Caco-2 (cell line): ENCODE results near the gene PRMT3. TPM values are rescaled to one million over a fixed set of nuclear protein-coding genes. Genes with fewer than 3 reads are reported as not detected.

Source experiments
- BruUV-seq: library from RNA; stranded (reverse); fragments of 400-500 nt; replicated peaks from 2 replicates; lab custom pipeline; 2021; lab: Mats Ljungman, UMichigan
- CTCF ChIA-PET: fragments of 300-600 bp; sonication (Branson Sonifier 250); formaldehyde crosslinking; loops from one replicate; lab custom pipeline; 2022; ENCODE audit warnings: antibody characterized with exemption; lab: Charles Lee
- POLR2A ChIA-PET: fragments of 300-600 bp; sonication (Branson Sonifier 250); formaldehyde crosslinking; loops from one replicate; lab custom pipeline; 2022; ENCODE audit warnings: antibody characterized with exemption; lab: Charles Lee
- DNase-seq, 2 experiments: peaks; one replicate each; pipeline versions ENCODE4 v3.0.0 to v3.0.0-alpha.2; 2020 to 2022
- H3K27me3 ChIP-seq: replicated peaks from 2 replicates; pipeline ENCODE4 v1.6.0; 2011; ENCODE audit warnings: low read length; ENCODE audit not compliant: control insufficient read depth, insufficient read depth
- H3K36me3 ChIP-seq: 2 replicates; pipeline ENCODE4 v1.5.1; 2011; ENCODE audit warnings: low read length; ENCODE audit not compliant: control insufficient read depth, insufficient read depth
- H3K4me1 ChIP-seq: fragments of 250-450 bp; sonication (Bioruptor Pico); 2 replicates; pipeline ENCODE4 v1.5.1; 2020; ENCODE audit warnings: mild to moderate bottlenecking
- H3K4me3 ChIP-seq: 2 replicates; pipeline ENCODE4 v1.5.1; 2011; ENCODE audit warnings: low read depth, mild to moderate bottlenecking, control low read depth, low read length
- H3K9me3 ChIP-seq: fragments of 250-450 bp; sonication (Bioruptor Pico); 2 replicates; pipeline ENCODE4 v1.5.1; 2020; ENCODE audit warnings: mild to moderate bottlenecking, moderate library complexity
- H3K27ac Mint-ChIP-seq: one replicate; pipeline ENCODE4 v1.8.0; 2022; ENCODE audit warnings: mixed read lengths; ENCODE audit not compliant: unreplicated experiment
- H3K27me3 Mint-ChIP-seq: one replicate; pipeline ENCODE4 v1.8.0; 2022; ENCODE audit warnings: mixed read lengths; ENCODE audit not compliant: insufficient read depth, unreplicated experiment
- H3K36me3 Mint-ChIP-seq: one replicate; pipeline ENCODE4 v1.8.0; 2022; ENCODE audit warnings: mild to moderate bottlenecking, mixed read lengths; ENCODE audit not compliant: insufficient read depth, unreplicated experiment
- H3K4me1 Mint-ChIP-seq: one replicate; pipeline ENCODE4 v1.8.0; 2022; ENCODE audit warnings: low read depth, mixed read lengths; ENCODE audit not compliant: unreplicated experiment
- H3K4me3 Mint-ChIP-seq: one replicate; pipeline ENCODE4 v1.8.0; 2022; ENCODE audit warnings: mild to moderate bottlenecking, moderate library complexity, mixed read lengths; ENCODE audit not compliant: unreplicated experiment
- H3K9me3 Mint-ChIP-seq: one replicate; pipeline ENCODE4 v1.8.0; 2022; ENCODE audit warnings: mixed read lengths; ENCODE audit not compliant: unreplicated experiment
- intact Hi-C: fragments of 100-400 bp; cut with micrococcal nuclease; formaldehyde crosslinking; loops from one replicate; pipeline ENCODE4 v1.10.0; 2022; ENCODE audit not compliant: unreplicated experiment
- total RNA-seq: library from RNA; stranded (reverse); gene quantifications from 2 replicates; pipeline ENCODE4 v1.2.3, GENCODE V29; 2022
- TF ChIP-seq, protein P1 (sequence below), 2 experiments: fragments of 200-600 bp in 1 of 2; IDR thresholded peaks; 1 replicate in 1 of 2; 2 replicates in 1 of 2; pipeline versions ENCODE4 v1.5.1 to v1.8.0; 2011 to 2022; ENCODE audit warnings: antibody characterized with exemption in 1 of 2, control low read depth in 1 of 2, inconsistent platforms in 1 of 2, low read depth in 1 of 2, low read length in 1 of 2, mild to moderate bottlenecking in 1 of 2, moderate library complexity in 1 of 2; ENCODE audit not compliant: insufficient read depth in 1 of 2, severe bottlenecking in 1 of 2, unreplicated experiment in 1 of 2

The PRMT3 gene
- total RNA-seq, 1 experiment from 2014 or later, result 26.1 TPM

DNA sequence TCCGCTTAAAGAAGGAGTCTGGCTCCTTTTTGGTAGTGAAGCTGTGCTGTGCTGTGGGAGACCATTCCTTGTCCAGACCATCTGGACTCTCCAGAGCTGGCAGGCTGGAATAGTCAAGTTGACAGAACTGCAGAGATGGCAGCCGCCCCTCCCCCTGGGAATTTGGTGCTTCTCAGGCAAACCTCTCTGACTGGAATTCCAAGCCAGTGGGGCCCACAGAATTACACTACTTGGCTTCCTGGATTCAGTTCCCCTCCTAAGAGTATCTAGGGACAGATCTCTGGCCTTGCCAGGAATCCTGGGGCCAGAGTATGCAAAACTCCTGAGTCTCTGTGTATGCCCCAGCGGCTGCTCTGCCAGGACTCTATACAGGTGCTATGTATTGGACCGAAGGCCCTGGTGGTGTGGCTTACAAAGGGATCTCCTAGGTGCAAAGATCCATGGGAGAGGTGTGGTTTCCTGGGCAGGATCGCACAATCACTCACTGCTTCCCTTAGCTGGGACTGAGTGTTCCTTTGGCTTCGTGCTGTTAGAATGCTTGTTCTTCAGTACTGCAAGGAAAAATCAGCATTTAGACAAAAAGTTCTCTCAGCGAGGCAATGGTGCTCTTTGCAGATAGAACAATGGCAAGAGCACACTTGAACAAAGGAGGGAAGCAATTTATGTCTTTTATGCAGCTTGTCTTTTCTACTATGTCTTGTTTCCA, 86.8 kb downstream of the PRMT3 start:
- CTCF ChIA-PET, result no interaction called here
- POLR2A ChIA-PET, result no interaction called here

DNA sequence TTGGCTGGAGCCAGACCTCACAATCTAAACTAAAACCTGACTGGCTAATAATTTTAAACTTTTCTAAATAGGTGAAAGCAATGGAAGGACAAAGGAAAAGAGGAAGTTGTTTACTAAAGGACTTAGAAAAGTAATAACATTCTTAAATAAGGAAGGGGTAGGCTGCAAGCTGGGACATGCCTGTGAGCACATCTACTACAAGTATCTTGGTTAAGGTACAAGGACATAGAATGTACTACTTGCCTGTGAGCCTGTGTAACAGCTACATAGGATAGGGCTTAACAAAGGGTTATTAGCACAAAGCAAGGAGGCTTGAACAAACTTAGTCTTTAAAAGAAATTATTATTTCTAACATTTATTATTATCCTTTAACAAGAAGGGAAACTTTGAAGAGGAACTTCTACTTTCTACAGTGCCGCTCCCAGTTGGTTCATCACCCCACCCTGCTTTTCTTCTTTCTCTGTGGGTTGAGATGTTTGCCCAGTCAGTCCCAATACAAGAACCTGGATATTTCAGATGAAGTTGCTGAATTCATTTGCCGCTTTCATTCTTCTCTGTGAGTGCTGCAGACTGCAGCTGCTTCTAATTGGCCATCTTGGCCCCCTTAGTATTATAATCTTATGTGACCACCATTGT, 87.5 kb downstream of the PRMT3 start:
- intact Hi-C loops, result no loop called here
- POLR2A ChIA-PET, result no interaction called here
- H3K4me1 Mint-ChIP-seq, result no peaks in the 10 kb centered on the region
- peaks cover 19% of the 10 kb centered on the region for H3K36me3 Mint-ChIP-seq
- no peaks in the 10 kb centered on the region for H3K9me3 Mint-ChIP-seq
- no peak overlapping the region for H3K27ac Mint-ChIP-seq
- H3K27me3 ChIP-seq, result no peaks in the 10 kb centered on the region
- H3K4me3 Mint-ChIP-seq, result no peak overlapping the region
- peaks cover 2% of the 10 kb centered on the region for H3K36me3 ChIP-seq
- no peaks in the 10 kb centered on the region for H3K27me3 Mint-ChIP-seq
- CTCF ChIA-PET, result no interaction called here
- H3K4me3 ChIP-seq, result no peak overlapping the region
- no TSS peak for BruUV-seq
- H3K4me1 ChIP-seq, result peaks cover 5% of the 10 kb centered on the region; the same call in 1 of the 2 replicates
- H3K9me3 ChIP-seq, result no peaks in the 10 kb centered on the region
- TF ChIP-seq, protein P1, sequence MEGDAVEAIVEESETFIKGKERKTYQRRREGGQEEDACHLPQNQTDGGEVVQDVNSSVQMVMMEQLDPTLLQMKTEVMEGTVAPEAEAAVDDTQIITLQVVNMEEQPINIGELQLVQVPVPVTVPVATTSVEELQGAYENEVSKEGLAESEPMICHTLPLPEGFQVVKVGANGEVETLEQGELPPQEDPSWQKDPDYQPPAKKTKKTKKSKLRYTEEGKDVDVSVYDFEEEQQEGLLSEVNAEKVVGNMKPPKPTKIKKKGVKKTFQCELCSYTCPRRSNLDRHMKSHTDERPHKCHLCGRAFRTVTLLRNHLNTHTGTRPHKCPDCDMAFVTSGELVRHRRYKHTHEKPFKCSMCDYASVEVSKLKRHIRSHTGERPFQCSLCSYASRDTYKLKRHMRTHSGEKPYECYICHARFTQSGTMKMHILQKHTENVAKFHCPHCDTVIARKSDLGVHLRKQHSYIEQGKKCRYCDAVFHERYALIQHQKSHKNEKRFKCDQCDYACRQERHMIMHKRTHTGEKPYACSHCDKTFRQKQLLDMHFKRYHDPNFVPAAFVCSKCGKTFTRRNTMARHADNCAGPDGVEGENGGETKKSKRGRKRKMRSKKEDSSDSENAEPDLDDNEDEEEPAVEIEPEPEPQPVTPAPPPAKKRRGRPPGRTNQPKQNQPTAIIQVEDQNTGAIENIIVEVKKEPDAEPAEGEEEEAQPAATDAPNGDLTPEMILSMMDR (IDR thresholded peaks at IDR 0.05; ENCODE audit: insufficient read depth in 1 of 2, low read depth in 1 of 2, low read length in 1 of 2, severe bottlenecking in 1 of 2, unreplicated experiment in 1 of 2), result no peak
- DNase-seq, result no peak

More for the DNA sequence above, 86.8 kb downstream of the PRMT3 start:
- no peak for DNase-seq
- peaks cover 2% of the 10 kb centered on the region for H3K36me3 ChIP-seq
- no peaks in the 10 kb centered on the region for H3K27me3 Mint-ChIP-seq
- no peak overlapping the region for H3K4me3 Mint-ChIP-seq
- BruUV-seq, result no TSS peak
- H3K9me3 Mint-ChIP-seq, result no peaks in the 10 kb centered on the region
- TF ChIP-seq, protein P1 (IDR thresholded peaks at IDR 0.05; ENCODE audit: insufficient read depth in 1 of 2, low read depth in 1 of 2, low read length in 1 of 2, severe bottlenecking in 1 of 2, unreplicated experiment in 1 of 2), result no peak
- H3K9me3 ChIP-seq, result no peaks in the 10 kb centered on the region
- no peaks in the 10 kb centered on the region for H3K4me1 Mint-ChIP-seq
- no peak overlapping the region for H3K27ac Mint-ChIP-seq
- H3K4me3 ChIP-seq, result no peak overlapping the region
- H3K4me1 ChIP-seq, result peaks cover 5% of the 10 kb centered on the region; the same call in 1 of the 2 replicates
- H3K36me3 Mint-ChIP-seq, result peaks cover 19% of the 10 kb centered on the region
- H3K27me3 ChIP-seq, result no peaks in the 10 kb centered on the region
- intact Hi-C loops, result no loop called here

DNA sequence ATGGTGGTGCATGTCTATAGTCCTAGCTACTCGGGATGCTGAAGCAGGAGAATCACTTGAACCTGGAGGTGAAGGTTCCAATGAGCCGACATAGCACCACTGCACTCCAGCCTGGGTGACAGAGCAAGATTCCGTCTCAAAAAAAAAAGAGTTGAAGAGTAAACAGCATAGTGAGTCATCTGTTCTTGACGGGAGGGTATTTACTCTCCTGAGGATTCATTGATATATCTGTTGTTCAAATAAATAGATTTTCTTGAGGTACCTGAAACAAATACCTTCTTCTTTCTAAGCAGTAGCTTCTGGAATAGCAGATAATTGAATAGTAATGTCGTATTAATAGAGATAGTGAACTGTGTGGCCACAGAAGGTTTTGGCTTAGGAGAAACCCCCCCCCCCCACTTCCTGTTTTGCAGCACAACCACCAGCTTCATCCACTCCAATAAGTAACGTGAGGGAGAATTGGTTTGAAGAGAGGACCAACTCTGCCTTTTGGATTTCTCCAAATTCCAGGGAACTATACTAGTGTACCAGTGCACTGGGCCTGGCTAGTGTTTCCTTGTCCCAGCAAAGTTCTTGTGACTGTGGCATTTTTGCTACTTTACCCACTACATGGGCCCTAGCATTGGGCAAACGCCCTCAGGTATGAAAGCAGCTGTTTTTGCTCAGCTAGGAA, 90.0 kb downstream of the PRMT3 start:
- DNase-seq, result no peak
- H3K27ac Mint-ChIP-seq, result no peak overlapping the region
- no peaks in the 10 kb centered on the region for H3K9me3 Mint-ChIP-seq
- POLR2A ChIA-PET, result no interaction called here
- intact Hi-C loops, result no loop called here
- TF ChIP-seq, protein P1 (IDR thresholded peaks at IDR 0.05; ENCODE audit: insufficient read depth in 1 of 2, low read depth in 1 of 2, low read length in 1 of 2, severe bottlenecking in 1 of 2, unreplicated experiment in 1 of 2), result no peak
- BruUV-seq, result no TSS peak
- H3K36me3 Mint-ChIP-seq, result peaks cover 13% of the 10 kb centered on the region
- Histone ChIP-seq H3K4me1 (peaks cover 5% of the 10 kb centered on the region; the same call in 1 of the 2 replicates), H3K4me3 (no peak overlapping the region), H3K9me3 (no peaks in the 10 kb centered on the region), H3K36me3 (no peaks in the 10 kb centered on the region; the same call in 1 of the 2 replicates), H3K27me3 (no peaks in the 10 kb centered on the region)
- no peaks in the 10 kb centered on the region for H3K4me1 Mint-ChIP-seq
- no peak overlapping the region for H3K4me3 Mint-ChIP-seq
- H3K27me3 Mint-ChIP-seq, result no peaks in the 10 kb centered on the region
- CTCF ChIA-PET, result no interaction called here
